ENCODE results near the gene NT5M. TPM values are rescaled to one million over a fixed set of nuclear protein-coding genes. Genes with fewer than 3 reads are reported as not detected.

Gene NT5M
- total RNA-seq, 1 experiment from 2014 or later: 5.5 TPM

- Mint-ChIP-seq H3K4me1 (ENCODE audit: insufficient read depth, unreplicated experiment) (peaks cover 11% of the 10 kb centered on the region), H3K4me3 (ENCODE audit: unreplicated experiment) (no peak overlapping the region), H3K27ac (ENCODE audit: low read depth, unreplicated experiment) (no peak overlapping the region), H3K36me3 (ENCODE audit: insufficient read depth, unreplicated experiment) (no peaks in the 10 kb centered on the region), H3K27me3 (ENCODE audit: insufficient read depth, unreplicated experiment) (peaks cover 42% of the 10 kb centered on the region), H3K9me3 (ENCODE audit: unreplicated experiment) (no peaks in the 10 kb centered on the region)
- BruUV-seq (replicated peaks): no TSS peak
- no peak for TF ChIP-seq CTCF (IDR thresholded peaks at IDR 0.05; ENCODE audit: unreplicated experiment)
- intact Hi-C loops (cut with micrococcal nuclease): no loop called here
- POLR2A ChIA-PET: no interaction called here
- no peak for DNase-seq (ENCODE audit: unreplicated experiment)
- CTCF ChIA-PET: interaction anchor here (1.1 kb wide), 1 partner anchor 30 kb away, joined by 3 read pairs; no protein-coding TSS in a partner anchor
Measured at GRCh38 chr17:17384291-17384615, 81.1 kb downstream of the NT5M start.

GRCh38 chr17:17384961-17385360 lies 81.8 kb downstream of the NT5M start:
- Mint-ChIP-seq H3K4me3 (ENCODE audit: unreplicated experiment) (no peak overlapping the region), H3K27me3 (ENCODE audit: insufficient read depth, unreplicated experiment) (peaks cover 36% of the 10 kb centered on the region), H3K36me3 (ENCODE audit: insufficient read depth, unreplicated experiment) (no peaks in the 10 kb centered on the region), H3K4me1 (ENCODE audit: insufficient read depth, unreplicated experiment) (peaks cover 11% of the 10 kb centered on the region), H3K9me3 (ENCODE audit: unreplicated experiment) (no peaks in the 10 kb centered on the region), H3K27ac (ENCODE audit: low read depth, unreplicated experiment) (no peak overlapping the region)
- ChIA-PET POLR2A (no interaction called here), CTCF (no interaction called here)
- intact Hi-C loops (cut with micrococcal nuclease): no loop called here
- BruUV-seq (replicated peaks): no TSS peak
- DNase-seq (ENCODE audit: unreplicated experiment): no peak
- no peak for TF ChIP-seq CTCF (IDR thresholded peaks at IDR 0.05; ENCODE audit: unreplicated experiment)

GRCh38 chr17:17385491-17385890 lies 82.3 kb downstream of the NT5M start:
- CTCF ChIA-PET: interaction anchor here (0.6 kb wide), 1 partner anchor 21 kb away, joined by 3 read pairs; no protein-coding TSS in a partner anchor
- H3K27ac Mint-ChIP-seq (ENCODE audit: low read depth, unreplicated experiment): no peak overlapping the region
- no TSS peak for BruUV-seq (replicated peaks)
- TF ChIP-seq CTCF (IDR thresholded peaks at IDR 0.05; ENCODE audit: unreplicated experiment): no peak
- H3K4me1 Mint-ChIP-seq (ENCODE audit: insufficient read depth, unreplicated experiment): peaks cover 11% of the 10 kb centered on the region
- intact Hi-C loops (cut with micrococcal nuclease): no loop called here
- no peaks in the 10 kb centered on the region for H3K9me3 Mint-ChIP-seq (ENCODE audit: unreplicated experiment)
- no peak for DNase-seq (ENCODE audit: unreplicated experiment)
- POLR2A ChIA-PET: no interaction called here
- peaks cover 31% of the 10 kb centered on the region for H3K27me3 Mint-ChIP-seq (ENCODE audit: insufficient read depth, unreplicated experiment)
- no peak overlapping the region for H3K4me3 Mint-ChIP-seq (ENCODE audit: unreplicated experiment)
- no peaks in the 10 kb centered on the region for H3K36me3 Mint-ChIP-seq (ENCODE audit: insufficient read depth, unreplicated experiment)

- BruUV-seq (replicated peaks): no TSS peak
- H3K27ac Mint-ChIP-seq (ENCODE audit: low read depth, unreplicated experiment): no peak overlapping the region
- POLR2A ChIA-PET: no interaction called here
Measured at GRCh38 chr17:17386094-17386800, 83.1 kb downstream of the NT5M start.

More at GRCh38 chr17:17386094-17386800, 83.1 kb downstream of the NT5M start:
- H3K4me3 Mint-ChIP-seq (ENCODE audit: unreplicated experiment): no peak overlapping the region
- no peaks in the 10 kb centered on the region for H3K9me3 Mint-ChIP-seq (ENCODE audit: unreplicated experiment)
- no peak for TF ChIP-seq CTCF (IDR thresholded peaks at IDR 0.05; ENCODE audit: unreplicated experiment)
- peaks cover 23% of the 10 kb centered on the region for H3K27me3 Mint-ChIP-seq (ENCODE audit: insufficient read depth, unreplicated experiment)
- intact Hi-C loops (cut with micrococcal nuclease): no loop called here
- H3K36me3 Mint-ChIP-seq (ENCODE audit: insufficient read depth, unreplicated experiment): no peaks in the 10 kb centered on the region
- DNase-seq (ENCODE audit: unreplicated experiment): no peak
- CTCF ChIA-PET: interaction anchor here (0.6 kb wide), 1 partner anchor 22 kb away, joined by 3 read pairs; no protein-coding TSS in a partner anchor
- H3K4me1 Mint-ChIP-seq (ENCODE audit: insufficient read depth, unreplicated experiment): peaks cover 11% of the 10 kb centered on the region

Measured in MCF 10A (cell line).